ENCODE results near the gene NKAIN1.

Gene NKAIN1

GRCh38 chr1:31238986-31239613, 587 bp downstream of the NKAIN1 start:
- no peaks in the 10 kb centered on the region for H3K36me3 ChIP-seq (ENCODE audit: control insufficient read depth in 2 of 2, insufficient read depth in 1 of 2, low read length in 2 of 2)
- H3K27ac ChIP-seq (ENCODE audit: extremely low read depth, low read depth, low read length): no peak overlapping the region; the same call in 1 of the 2 replicates
- no peaks in the 10 kb centered on the region for H3K4me1 ChIP-seq (ENCODE audit: control insufficient read depth, insufficient read depth, low read length)
- ChIA-PET CTCF (no interaction called here), POLR2A (no interaction called here)
- H3K9me3 ChIP-seq (ENCODE audit: control insufficient read depth, insufficient read depth, low read depth, low read length): no peaks in the 10 kb centered on the region
- H3K4me3 ChIP-seq (ENCODE audit: low read depth, low read length): peak overlapping the region; percentile 41
- TF ChIP-seq ZNF174 (tag by site-specific recombination; IDR thresholded peaks at IDR 0.05): no peak
- TF ChIP-seq PATZ1 (tag by site-specific recombination; IDR thresholded peaks at IDR 0.05): peak; percentile 81
- peak; percentile 90 for TF ChIP-seq ZNF133 (tag by site-specific recombination; IDR thresholded peaks at IDR 0.05)
- peak; percentile 99 for TF ChIP-seq ZIC2 (tag by site-specific recombination; IDR thresholded peaks at IDR 0.05)
- TF ChIP-seq ZBTB11 (tag by site-specific recombination; conservative IDR thresholded peaks at IDR 0.05; ENCODE audit: low read depth): peak; percentile 58
- no peak for TF ChIP-seq ZNF514 (tag by site-specific recombination; IDR thresholded peaks at IDR 0.05)
- TF ChIP-seq KLF9 (tag by site-specific recombination; IDR thresholded peaks at IDR 0.05; ENCODE audit: low read depth): peak; percentile 40; the same call in 1 of the 2 replicates
- TF ChIP-seq ZNF148 (tag by site-specific recombination; IDR thresholded peaks at IDR 0.05; ENCODE audit: borderline replicate concordance): no peak
- TF ChIP-seq OSR2 (tag by site-specific recombination; IDR thresholded peaks at IDR 0.05): no peak
- TF ChIP-seq ZNF391 (tag by site-specific recombination; IDR thresholded peaks at IDR 0.05; ENCODE audit: borderline replicate concordance, low read depth): no peak
- peak; percentile 83 for TF ChIP-seq ZBTB8A (tag by site-specific recombination; IDR thresholded peaks at IDR 0.05)
- TF ChIP-seq RBAK (tag by site-specific recombination; IDR thresholded peaks at IDR 0.05): no peak
- TF ChIP-seq ZNF830 (tag by site-specific recombination; IDR thresholded peaks at IDR 0.05; ENCODE audit: low read depth): no peak
- TF ChIP-seq FEZF1 (tag by site-specific recombination; IDR thresholded peaks at IDR 0.05): no peak
- peak; percentile 58; the same call in 1 of the 2 replicates for TF ChIP-seq ZNF76 (tag by site-specific recombination; IDR thresholded peaks at IDR 0.05; ENCODE audit: borderline replicate concordance, low read depth)
- TF ChIP-seq ZNF626 (tag by site-specific recombination; IDR thresholded peaks at IDR 0.05): no peak
- no peak for TF ChIP-seq ZFP69B (tag by site-specific recombination; IDR thresholded peaks at IDR 0.05)
- no peak for TF ChIP-seq ZNF18 (tag by site-specific recombination; IDR thresholded peaks at IDR 0.05)
- TF ChIP-seq ATF2 (tag by site-specific recombination; IDR thresholded peaks at IDR 0.05; ENCODE audit: low read depth): no peak
- TF ChIP-seq ZNF596 (tag by site-specific recombination; IDR thresholded peaks at IDR 0.05): no peak
- peak; percentile 93 for TF ChIP-seq ZBTB20 (tag by site-specific recombination; IDR thresholded peaks at IDR 0.05)
- TF ChIP-seq BCL6B (tag by site-specific recombination; IDR thresholded peaks at IDR 0.05): no peak

Measured in HEK293 (cell line).